Caki2 (cell line): ENCODE results near the gene DCT. TPM values are rescaled to one million over a fixed set of nuclear protein-coding genes. Genes with fewer than 3 reads are reported as not detected.
"Not testable (repeated sequence)": the region's sequence is repeated elsewhere in the genome, so short reads cannot be mapped to it uniquely, and the experiment has no call there.

Experiments
- DNase-seq: peaks from one replicate; pipeline ENCODE4 v3.0.0-alpha.2; 2015; ENCODE audit warnings: low read depth
- in situ Hi-C: cut with HindIII; loops from 2 replicates; pipeline ENCODE4 v1.10.0; 2016; ENCODE audit warnings: low sequenced_read_pairs, low pct_unique_long_range_greater_than_20kb, mixed read lengths
- total RNA-seq: library from RNA; depleted of rRNA; stranded (reverse); fragments of >200 nt; shearing (Covaris generic); gene quantifications from 2 replicates; pipeline ENCODE4 v1.2.3, GENCODE V29; 2014; ENCODE audit warnings: low replicate concordance; rRNA removed

DCT gene
- total RNA-seq, result 0.17 and 0.23 TPM in 2 replicates

GRCh38 chr13:94479616-94480015, at the start of gene DCT:
DCT (minus strand) TSS chr13:94479682; CDS start chr13:94479255, 427 bp downstream.
- DNase-seq, result no peak
- in situ Hi-C loops, result no loop called here

DNA sequence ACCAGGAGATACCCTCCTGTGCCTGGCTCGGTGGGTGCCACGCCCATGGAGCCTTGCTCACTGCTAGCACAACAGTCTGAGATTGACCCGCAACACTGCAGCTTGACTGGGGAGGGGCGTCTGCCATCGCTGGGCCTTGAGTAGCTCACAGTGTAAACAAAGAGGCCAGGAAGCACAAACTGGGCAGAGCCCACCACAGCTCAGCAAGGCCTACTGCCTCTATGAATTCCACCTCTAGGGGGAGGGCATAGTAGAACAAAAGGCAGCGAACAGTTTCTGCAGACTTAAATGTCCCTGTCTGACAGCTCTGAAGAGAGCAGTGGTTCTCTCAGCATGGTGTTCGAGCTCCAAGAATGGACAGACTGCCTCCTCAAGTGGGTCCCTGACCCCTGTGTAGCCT, 47.5 kb upstream of the DCT start:
- DNase-seq, in situ Hi-C loops: not testable (repeated sequence)

GRCh38 chr13:94525781-94526180, 46.3 kb upstream of the DCT start:
- in situ Hi-C loops, result no loop called here
- no peak for DNase-seq

DNA sequence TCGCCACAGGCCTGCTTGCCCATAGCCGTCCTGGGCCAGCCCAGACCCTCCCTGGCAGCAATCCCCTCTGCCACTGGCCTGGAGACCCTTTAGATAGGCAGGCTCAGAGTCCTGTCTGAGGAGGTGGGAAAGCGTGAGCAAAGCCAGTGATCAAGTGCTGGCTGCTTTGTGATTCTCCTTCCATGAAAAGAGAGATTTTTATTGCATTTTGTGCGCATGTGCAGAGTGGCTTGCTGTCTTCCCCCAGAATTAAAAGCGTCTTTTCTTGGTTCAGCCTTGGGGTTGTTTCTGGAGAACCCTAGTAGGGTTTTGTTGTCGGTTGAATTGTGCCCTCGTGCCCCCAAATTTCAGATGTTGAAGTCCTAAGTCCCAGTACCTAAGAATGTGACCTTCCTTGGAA, 44.9 kb upstream of the DCT start:
- no peak for DNase-seq
- in situ Hi-C loops, result no loop called here

DNA sequence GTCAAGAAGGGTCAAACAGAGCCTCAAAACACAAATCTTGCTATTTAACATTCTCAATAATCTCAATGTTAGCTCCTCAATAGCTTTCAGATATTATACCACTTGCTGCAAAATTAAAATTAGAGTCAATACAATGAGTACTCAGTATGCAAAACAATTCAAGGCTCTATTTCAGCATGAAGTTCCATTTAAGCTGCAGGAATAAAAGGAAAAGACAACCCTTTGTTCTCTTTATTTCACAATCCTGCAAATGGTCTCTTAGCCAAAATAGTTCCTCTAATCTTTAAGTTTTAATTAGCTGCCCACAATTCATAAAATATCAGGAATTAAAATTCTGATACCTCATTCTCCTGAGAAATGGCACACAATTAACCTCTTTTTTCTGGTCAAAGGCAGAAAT, 40.5 kb upstream of the DCT start:
- in situ Hi-C loops, result no loop called here
- DNase-seq, result no peak

DNA sequence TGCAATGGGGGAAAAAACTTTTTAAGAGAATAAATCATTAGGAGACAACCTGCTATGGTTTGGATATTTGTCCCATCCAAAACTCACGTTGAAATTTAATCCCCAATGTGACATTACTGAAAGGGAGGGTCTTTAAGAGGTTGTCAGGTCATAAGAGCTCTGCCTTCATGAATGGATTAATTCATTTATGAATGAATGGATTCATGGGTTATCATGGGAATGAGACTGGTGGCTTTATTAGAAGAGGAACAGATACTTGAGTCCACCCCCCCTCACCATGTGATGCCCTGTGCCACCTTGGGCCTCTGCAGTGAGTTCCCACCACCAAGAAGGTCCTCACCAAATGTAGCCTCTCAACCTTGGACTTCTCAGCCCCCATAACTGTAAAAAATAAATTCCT, 37.0 kb upstream of the DCT start:
- in situ Hi-C loops, result no loop called here

GRCh38 chr13:94515911-94516310, 36.4 kb upstream of the DCT start:
- DNase-seq, result no peak
- in situ Hi-C loops, result no loop called here

More for the DNA sequence above, 37.0 kb upstream of the DCT start:
- DNase-seq, result no peak

DNA sequence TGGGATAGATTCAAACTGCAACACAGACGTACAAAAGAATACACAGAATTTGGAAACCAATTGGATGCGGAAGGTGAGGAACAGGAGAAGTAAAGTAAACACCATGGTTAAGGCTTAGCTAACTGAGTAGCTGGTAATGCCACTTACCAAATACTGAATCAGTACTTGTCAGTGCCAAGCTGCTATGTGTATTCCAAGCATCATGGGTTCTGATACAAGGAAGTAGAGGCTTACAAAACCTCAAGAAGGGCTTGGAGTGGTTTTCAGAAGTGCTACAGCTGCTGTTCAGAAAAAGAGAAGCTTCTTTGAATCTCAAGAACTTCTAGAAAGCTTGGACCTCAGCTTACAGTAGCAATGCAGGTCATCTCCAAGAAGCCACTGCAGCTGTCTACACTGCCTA, 35.9 kb upstream of the DCT start:
- in situ Hi-C loops, result no loop called here
- DNase-seq, result no peak

DNA sequence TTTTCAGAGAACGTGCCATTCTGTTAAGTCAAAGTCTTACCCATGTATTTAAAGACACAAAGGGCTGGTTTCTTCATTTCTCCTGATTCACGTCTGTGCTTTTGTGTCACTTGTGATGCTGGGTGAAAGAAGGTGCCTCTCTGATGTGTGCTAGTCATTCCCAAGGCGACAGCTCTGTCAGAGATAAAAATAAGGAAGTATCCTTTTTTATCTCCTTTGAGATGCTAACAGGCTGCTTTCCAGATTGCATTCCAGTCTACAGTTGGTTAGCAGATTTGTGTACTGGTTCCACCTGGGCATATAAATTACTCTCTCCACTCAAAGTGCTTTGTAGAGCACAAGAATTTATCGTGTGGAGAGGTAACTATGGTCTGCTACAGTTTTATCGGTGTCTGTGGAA, 33.5 kb upstream of the DCT start:
- DNase-seq, result no peak
- in situ Hi-C loops, result no loop called here

DNA sequence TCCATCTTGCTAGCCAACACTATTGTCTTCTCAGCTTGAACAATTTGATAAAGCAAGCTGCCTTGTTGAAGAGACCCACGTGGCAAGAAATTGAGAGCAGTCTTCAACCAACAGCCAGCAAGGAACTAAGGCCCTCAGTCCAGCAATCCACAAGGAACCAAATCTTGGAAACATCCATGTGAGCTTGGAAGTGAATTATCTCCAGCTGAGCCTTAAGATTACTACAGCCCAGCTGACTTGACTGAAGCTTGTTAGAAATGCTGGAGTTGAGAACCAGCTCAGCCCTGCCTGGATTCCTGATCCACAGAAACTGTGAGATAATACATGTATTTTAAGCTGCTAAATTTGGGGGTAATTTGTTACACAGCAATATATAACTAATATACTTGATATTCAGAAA, 26.2 kb upstream of the DCT start:
- in situ Hi-C loops, result no loop called here
- DNase-seq, result no peak

- DNase-seq, result no peak
- in situ Hi-C loops, result no loop called here
These were observed 24.4 kb upstream of the DCT start for GRCh38 chr13:94503851-94504250.

DNA sequence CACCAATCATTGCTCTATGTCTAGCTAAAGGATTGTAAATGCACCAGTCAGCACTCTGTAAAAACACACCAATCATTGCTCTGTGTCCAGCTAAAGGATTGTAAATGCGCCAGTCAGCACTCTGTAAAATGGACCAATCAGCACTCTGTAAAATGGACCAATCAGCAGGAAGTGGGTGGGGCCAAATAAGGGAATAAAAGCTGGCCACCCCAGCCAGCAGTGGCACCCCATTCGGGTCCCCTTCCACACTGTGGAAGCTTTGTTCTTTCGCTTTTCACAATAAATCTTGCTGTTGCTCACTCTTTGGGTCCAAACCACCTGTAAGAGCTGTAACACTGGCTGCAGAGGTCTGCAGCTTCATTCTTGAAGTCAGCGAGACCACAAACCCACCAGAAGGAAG, 19.3 kb upstream of the DCT start:
- DNase-seq, in situ Hi-C loops: not testable (repeated sequence)

GRCh38 chr13:94495806-94496205, 16.3 kb upstream of the DCT start:
- no peak for DNase-seq
- in situ Hi-C loops, result no loop called here

DNA sequence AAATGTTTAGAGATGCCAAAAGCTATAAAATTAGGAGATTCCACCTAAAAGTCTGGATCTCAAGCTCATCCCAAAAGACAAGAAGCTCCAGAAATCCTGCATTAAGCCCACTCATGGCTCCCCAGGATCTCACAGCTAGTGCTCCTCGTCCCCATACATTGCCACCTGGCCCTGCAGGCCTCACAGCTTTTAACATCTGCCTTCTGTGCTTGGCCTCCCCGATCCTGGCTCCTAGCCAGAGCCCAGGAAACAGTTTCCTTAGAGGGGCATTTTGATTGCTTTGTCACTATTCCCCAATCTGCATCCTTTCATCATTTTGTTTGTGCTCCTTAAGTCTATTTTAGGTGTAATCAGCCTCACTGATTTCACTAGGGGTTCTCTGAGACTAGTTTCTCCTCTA, 14.5 kb upstream of the DCT start:
- no peak for DNase-seq
- in situ Hi-C loops, result no loop called here

DNA sequence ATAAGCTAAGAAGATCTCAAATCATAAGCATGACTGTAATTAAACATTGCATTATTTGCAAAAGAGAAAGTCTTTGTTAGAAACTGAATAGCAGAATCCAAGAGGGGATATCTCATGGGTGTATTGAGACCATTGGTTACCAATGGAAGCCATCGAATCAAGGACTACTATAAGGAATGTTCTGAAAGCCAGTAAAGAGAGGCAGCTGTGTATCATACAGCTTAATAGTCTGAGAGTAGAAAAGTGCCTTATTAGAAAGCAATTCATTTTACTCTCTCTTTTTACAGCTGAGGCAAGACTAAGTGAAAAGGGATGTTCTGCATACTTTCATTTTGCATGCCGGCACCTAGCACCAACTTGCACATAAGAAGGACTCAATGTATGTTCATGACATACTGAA, 7.6 kb upstream of the DCT start:
- DNase-seq, result no peak
- in situ Hi-C loops, result no loop called here

GRCh38 chr13:94483970-94484369, 4.5 kb upstream of the DCT start:
- in situ Hi-C loops, result no loop called here
- no peak for DNase-seq

DNA sequence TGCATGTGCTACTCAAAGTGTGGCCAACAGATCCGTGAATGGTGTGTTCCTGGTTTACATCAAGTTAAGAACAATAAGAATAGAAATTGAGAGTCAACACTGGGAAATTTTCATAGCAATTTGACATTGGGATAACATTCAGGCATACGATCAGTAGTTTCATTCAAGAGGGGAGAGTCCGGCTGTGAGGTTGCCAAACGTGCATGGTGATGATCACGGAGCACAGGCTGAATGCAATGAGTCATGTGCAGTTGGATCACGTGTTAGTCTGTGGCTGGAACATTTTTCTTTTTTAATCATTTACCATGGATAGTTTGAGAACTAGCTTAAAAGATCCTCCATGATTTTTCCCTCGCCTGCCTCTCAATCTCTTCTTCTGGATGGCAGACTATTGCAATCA, 2.5 kb upstream of the DCT start:
- in situ Hi-C loops, result no loop called here

DNA sequence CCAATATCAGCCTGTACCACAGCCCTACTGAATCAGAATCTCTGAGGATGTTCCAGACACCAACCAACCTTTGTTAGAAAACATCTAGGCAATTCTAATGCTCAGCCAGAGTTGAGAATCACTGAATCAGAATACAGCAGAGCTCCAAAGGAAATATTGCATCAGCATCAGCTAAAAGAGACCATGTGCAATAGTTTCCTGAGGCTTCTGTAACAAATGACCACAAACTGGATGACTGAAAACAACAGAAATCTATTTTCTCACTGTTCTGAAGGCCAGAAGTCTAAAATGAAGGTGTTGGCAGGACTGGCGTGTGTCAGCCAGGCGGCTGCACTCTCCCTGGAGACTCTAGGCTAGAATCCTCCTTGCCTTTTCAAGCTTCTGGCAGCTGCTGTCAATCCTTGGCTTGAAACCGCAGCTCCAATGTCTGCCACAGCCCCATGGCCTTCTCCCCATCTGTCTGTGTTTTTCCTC, 1.2 kb upstream of the DCT start:
- DNase-seq, result no peak
- in situ Hi-C loops, result no loop called here

More for the DNA sequence above, 2.5 kb upstream of the DCT start:
- DNase-seq, result peak; percentile 66

- DNase-seq, result no peak
- in situ Hi-C loops, result no loop called here
These were observed 569 bp downstream of the DCT start for GRCh38 chr13:94478913-94479312.

DNA sequence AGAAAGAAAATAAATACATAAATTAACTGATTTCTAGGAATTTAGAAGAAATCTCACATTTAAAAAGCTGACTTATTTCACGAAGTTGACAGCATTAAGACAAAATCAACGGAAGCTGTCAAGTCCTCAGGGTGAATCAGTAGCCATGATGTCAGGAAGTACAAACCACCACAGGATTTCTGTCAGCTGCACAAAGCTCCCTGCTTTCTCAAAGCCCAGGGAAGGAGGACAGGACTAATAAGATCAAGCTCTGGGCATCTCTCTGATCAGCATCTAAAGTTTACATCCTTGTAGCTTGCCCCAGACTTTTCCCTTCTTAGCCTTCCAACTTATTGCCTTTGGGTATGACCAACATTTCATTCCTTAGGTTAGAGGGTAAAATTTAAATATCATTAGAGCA, 9.4 kb downstream of the DCT start:
- in situ Hi-C loops, result no loop called here
- no peak for DNase-seq

GRCh38 chr13:94464771-94465170, 14.7 kb downstream of the DCT start:
- DNase-seq, result no peak
- in situ Hi-C loops, result no loop called here
